Measurements from ENCODE around the gene SPAG5.

SPAG5 gene

GRCh38 chr17:28571361-28572122, 27.3 kb downstream of the SPAG5 start, which contains the start of gene PIGS:
Gene PIGS (minus strand): TSS chr17:28571524. CDS start chr17:28571496, 28 bp downstream.
- peak; percentile 88 for DNase-seq (ENCODE audit: extremely low spot score)
- POLR2A ChIA-PET, result interaction anchor here (0.6 to 3.6 kb wide), 27 partner anchors 9 to 236 kb away, joined by 3 to 35 read pairs (median 6); partner anchors contain the start of genes BLTP2, FOXN1, RPL23A and SDF2
- CTCF ChIA-PET, result interaction anchor here (0.6 to 1.6 kb wide), 5 partner anchors 20 to 155 kb away, joined by 3 to 5 read pairs (median 4); no protein-coding TSS in a partner anchor
- TF ChIP-seq FOXA1 (IDR thresholded peaks at IDR 0.05) (no peak), TARDBP (IDR thresholded peaks at IDR 0.05) (no peak), HDGF (IDR thresholded peaks at IDR 0.05; ENCODE audit: borderline replicate concordance) (no peak), SUZ12 (IDR thresholded peaks at IDR 0.05) (no peak), BHLHE40 (IDR thresholded peaks at IDR 0.05; ENCODE audit: borderline replicate concordance) (no peak), L3MBTL2 (conservative IDR thresholded peaks at IDR 0.05) (no peak), ZNF384 (IDR thresholded peaks at IDR 0.05) (no peak), CTBP1 (IDR thresholded peaks at IDR 0.05; ENCODE audit: borderline replicate concordance) (no peak), LEF1 (IDR thresholded peaks at IDR 0.05; ENCODE audit: borderline replicate concordance) (no peak), ARNT (IDR thresholded peaks at IDR 0.05) (no peak), FOXM1 (IDR thresholded peaks at IDR 0.05; ENCODE audit: borderline replicate concordance) (no peak), NFRKB (IDR thresholded peaks at IDR 0.05) (no peak), SP1 (IDR thresholded peaks at IDR 0.05) (no peak), ELF4 (IDR thresholded peaks at IDR 0.05) (no peak), PKNOX1 (IDR thresholded peaks at IDR 0.05) (no peak), FOXK2 (IDR thresholded peaks at IDR 0.05) (no peak)

GRCh38 chr17:28570716-28571360, 28.0 kb downstream of the SPAG5 start:
- CTCF ChIA-PET, result interaction anchor here (0.8 to 1.6 kb wide), 5 partner anchors 20 to 163 kb away, joined by 3 to 5 read pairs (median 4); no protein-coding TSS in a partner anchor
- TF ChIP-seq TARDBP (IDR thresholded peaks at IDR 0.05) (no peak), L3MBTL2 (conservative IDR thresholded peaks at IDR 0.05) (peak; percentile 36; the same call in 1 of the 2 replicates)
- POLR2A ChIA-PET, result interaction anchor here (0.6 to 3.6 kb wide), 27 partner anchors 9 to 199 kb away, joined by 3 to 35 read pairs (median 6); partner anchors contain the start of genes BLTP2, FOXN1, RPL23A and SDF2
- DNase-seq (ENCODE audit: extremely low spot score), result peak; percentile 35

DNA sequence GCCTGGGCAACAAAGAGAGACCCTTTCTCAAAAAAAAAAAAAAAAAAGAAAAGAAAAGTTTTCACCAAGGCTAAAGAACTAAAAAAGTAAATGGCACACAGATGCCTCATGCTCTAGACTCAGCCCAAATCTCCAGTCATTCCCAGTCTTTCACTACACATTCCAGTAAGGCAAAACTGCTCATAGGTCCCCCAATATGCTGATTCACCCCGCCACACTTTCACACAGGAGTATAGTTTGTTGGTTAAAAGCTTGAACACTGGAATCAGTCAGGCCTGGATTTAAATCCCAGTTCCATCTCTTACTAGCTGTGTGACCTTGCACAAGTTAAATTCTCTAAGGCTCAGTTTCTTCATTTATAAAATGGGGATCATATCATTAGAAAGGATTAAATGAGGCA, 29.4 kb downstream of the SPAG5 start:
- no peak for DNase-seq (ENCODE audit: extremely low spot score)
- ChIA-PET POLR2A (interaction anchor here (1.0 to 3.5 kb wide), 3 partner anchors 9 to 92 kb away, joined by 4 to 15 read pairs (median 8); partner anchors contain the start of genes BLTP2, SDF2 and SUPT6H), CTCF (interaction anchor here (0.8 kb wide), 1 partner anchor 20 kb away, joined by 6 read pairs; no protein-coding TSS in a partner anchor)
- TF ChIP-seq SUZ12 (IDR thresholded peaks at IDR 0.05), result no peak
- TF ChIP-seq CTBP1 (IDR thresholded peaks at IDR 0.05; ENCODE audit: borderline replicate concordance), result no peak
- TF ChIP-seq FOXM1 (IDR thresholded peaks at IDR 0.05; ENCODE audit: borderline replicate concordance), result no peak
- TF ChIP-seq HDGF (IDR thresholded peaks at IDR 0.05; ENCODE audit: borderline replicate concordance), result no peak
- no peak for TF ChIP-seq NFRKB (IDR thresholded peaks at IDR 0.05)
- TF ChIP-seq PKNOX1 (IDR thresholded peaks at IDR 0.05), result no peak
- TF ChIP-seq TARDBP (IDR thresholded peaks at IDR 0.05), result no peak
- TF ChIP-seq ZNF384 (IDR thresholded peaks at IDR 0.05), result no peak
- no peak for TF ChIP-seq BHLHE40 (IDR thresholded peaks at IDR 0.05; ENCODE audit: borderline replicate concordance)
- no peak for TF ChIP-seq LEF1 (IDR thresholded peaks at IDR 0.05; ENCODE audit: borderline replicate concordance)
- no peak for TF ChIP-seq FOXK2 (IDR thresholded peaks at IDR 0.05)
- no peak for TF ChIP-seq ELF4 (IDR thresholded peaks at IDR 0.05)
- no peak for TF ChIP-seq FOXA1 (IDR thresholded peaks at IDR 0.05)
- TF ChIP-seq ARNT (IDR thresholded peaks at IDR 0.05), result no peak
- TF ChIP-seq SP1 (IDR thresholded peaks at IDR 0.05), result no peak
- no peak for TF ChIP-seq L3MBTL2 (conservative IDR thresholded peaks at IDR 0.05)

GRCh38 chr17:28567604-28568003, 31.2 kb downstream of the SPAG5 start:
- DNase-seq (ENCODE audit: extremely low spot score), result no peak
- CTCF ChIA-PET, result no interaction called here
- TF ChIP-seq ELF4 (IDR thresholded peaks at IDR 0.05) (no peak), TARDBP (IDR thresholded peaks at IDR 0.05) (no peak), FOXK2 (IDR thresholded peaks at IDR 0.05) (no peak), HDGF (IDR thresholded peaks at IDR 0.05; ENCODE audit: borderline replicate concordance) (no peak), ZNF384 (IDR thresholded peaks at IDR 0.05) (no peak), FOXM1 (IDR thresholded peaks at IDR 0.05; ENCODE audit: borderline replicate concordance) (no peak), FOXA1 (IDR thresholded peaks at IDR 0.05) (no peak)
- POLR2A ChIA-PET, result no interaction called here

GRCh38 chr17:28563475-28563874, 35.4 kb downstream of the SPAG5 start:
- DNase-seq (ENCODE audit: extremely low spot score), result no peak
- POLR2A ChIA-PET, result no interaction called here
- CTCF ChIA-PET, result no interaction called here
- no peak for TF ChIP-seq FOXA1 (IDR thresholded peaks at IDR 0.05)
- no peak for TF ChIP-seq BHLHE40 (IDR thresholded peaks at IDR 0.05; ENCODE audit: borderline replicate concordance)

GRCh38 chr17:28555022-28555421, 43.8 kb downstream of the SPAG5 start:
- ChIA-PET CTCF (no interaction called here), POLR2A (interaction anchor here (7.0 kb wide), 1 partner anchor 16 kb away, joined by 35 read pairs; the partner anchor contains the start of gene PIGS)
- DNase-seq (ENCODE audit: extremely low spot score), result no peak
- TF ChIP-seq LEF1 (IDR thresholded peaks at IDR 0.05; ENCODE audit: borderline replicate concordance), result no peak
- no peak for TF ChIP-seq SP1 (IDR thresholded peaks at IDR 0.05)
- TF ChIP-seq PKNOX1 (IDR thresholded peaks at IDR 0.05), result no peak

Data from HEK293T (cell line).